VCaP (cell line): ENCODE results near the gene GRHPR.

Source experiments
- H3K27ac ChIP-seq: fragments of 450-650 bp; 2 replicates; pipeline ENCODE4 v1.5.1; 2017
- TF ChIP-seq, protein P1 (sequence below): fragments of 450-650 bp; conservative IDR thresholded peaks from 2 replicates; pipeline ENCODE4 v1.5.1; 2017; ENCODE audit warnings: mild to moderate bottlenecking, moderate library complexity

Gene GRHPR

DNA sequence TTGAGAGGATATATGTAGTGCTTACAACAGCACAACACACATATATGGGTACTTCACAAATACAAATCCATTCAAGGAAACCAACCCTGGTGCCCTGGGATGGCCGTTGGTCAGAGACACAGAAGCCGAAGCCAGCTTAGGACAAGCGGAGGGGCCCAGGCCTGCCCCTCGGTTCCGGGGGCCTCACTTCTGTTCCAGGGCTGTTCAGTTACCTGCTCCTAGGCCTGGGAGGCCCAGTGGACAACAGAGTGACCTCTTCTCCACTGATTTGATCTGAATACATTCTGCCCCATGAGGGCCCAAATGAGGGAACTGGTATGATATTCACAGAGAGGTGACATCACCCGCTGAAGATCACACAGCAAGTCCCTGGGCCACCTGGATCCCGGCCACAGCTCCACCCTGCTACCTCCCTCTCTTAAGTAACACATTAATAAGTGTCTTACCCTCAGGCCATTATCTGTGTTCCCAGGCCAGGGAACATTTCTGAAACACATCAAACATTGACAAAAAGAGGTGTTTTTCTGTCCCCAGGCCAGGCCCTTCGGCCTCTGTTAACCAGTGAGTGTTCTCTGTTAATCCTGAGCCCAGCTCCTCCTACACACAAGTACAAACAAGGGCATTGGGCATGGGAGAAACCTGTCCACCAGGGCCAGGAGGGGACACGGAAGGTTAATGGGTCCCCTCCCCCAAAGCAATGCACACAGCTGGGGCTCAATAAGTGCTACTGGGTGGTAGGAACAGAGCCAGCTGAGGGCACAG is 4.5 kb upstream of the GRHPR start:
- TF ChIP-seq, protein P1, sequence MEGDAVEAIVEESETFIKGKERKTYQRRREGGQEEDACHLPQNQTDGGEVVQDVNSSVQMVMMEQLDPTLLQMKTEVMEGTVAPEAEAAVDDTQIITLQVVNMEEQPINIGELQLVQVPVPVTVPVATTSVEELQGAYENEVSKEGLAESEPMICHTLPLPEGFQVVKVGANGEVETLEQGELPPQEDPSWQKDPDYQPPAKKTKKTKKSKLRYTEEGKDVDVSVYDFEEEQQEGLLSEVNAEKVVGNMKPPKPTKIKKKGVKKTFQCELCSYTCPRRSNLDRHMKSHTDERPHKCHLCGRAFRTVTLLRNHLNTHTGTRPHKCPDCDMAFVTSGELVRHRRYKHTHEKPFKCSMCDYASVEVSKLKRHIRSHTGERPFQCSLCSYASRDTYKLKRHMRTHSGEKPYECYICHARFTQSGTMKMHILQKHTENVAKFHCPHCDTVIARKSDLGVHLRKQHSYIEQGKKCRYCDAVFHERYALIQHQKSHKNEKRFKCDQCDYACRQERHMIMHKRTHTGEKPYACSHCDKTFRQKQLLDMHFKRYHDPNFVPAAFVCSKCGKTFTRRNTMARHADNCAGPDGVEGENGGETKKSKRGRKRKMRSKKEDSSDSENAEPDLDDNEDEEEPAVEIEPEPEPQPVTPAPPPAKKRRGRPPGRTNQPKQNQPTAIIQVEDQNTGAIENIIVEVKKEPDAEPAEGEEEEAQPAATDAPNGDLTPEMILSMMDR = no peak
- no peak overlapping the region for H3K27ac ChIP-seq

DNA sequence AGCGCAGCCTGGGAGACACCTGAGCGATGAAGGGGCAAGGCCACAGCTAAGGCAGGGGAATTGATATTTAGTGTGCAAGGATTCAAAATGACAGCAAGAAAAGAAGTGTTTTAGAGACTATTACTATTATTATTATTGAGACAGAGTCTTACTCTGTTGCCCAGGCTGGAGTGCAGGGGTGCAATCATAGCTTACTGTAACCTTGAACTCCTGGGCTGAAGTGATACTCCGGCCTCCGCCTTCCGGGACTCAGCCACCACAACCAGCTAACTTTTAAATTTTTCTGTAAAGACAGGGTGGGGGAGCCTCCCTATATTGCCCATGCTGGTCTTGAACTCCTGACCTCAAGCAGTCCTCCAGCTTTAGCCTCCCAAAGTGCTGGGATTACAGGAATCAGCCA is 3.3 kb upstream of the GRHPR start:
- no peak overlapping the region for H3K27ac ChIP-seq
- TF ChIP-seq, protein P1 = no peak

DNA sequence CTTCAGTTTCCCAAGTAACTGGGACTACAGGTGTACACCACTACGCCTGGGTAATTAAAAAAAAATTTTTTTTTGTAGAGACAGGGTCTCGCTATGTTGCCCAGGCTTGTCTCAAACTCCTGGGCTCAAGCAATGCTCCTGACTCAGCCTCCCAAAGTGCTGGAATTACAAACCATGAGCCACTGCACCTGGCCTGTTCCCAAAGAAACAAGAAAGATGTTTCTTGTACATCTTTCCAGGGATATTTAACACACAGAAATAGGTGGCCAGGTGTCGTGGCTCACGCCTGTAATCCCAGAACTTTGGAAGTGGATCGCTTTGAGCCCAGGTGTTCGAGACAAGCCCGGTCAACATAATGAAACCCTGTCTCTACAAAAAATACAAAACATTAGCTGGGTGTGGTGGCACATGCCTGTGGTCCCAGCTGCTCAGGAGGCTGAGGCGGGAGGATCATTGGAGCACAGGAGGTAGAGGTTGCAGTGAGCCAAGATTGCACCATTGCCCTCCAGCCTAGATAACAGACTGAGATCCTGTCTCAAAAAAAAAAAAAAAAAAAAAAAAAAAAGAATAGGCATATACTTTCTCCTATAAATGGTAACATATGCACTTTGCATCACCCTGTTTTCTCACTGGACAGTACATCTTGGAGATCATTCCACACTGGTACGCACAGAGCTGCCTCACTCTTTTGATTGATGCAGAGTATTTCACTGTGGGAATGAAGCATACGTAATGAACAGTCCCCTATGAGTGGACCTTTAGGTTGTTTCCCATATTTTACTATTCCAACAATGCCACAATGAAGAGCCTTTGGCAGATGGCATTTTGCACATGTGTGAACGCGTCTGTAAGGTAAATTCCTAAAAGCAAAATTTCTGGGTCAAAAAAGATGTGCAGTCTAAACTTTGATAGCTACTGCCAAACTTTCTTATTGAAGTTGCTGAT is 2.0 kb upstream of the GRHPR start:
- TF ChIP-seq, protein P1 = no peak
- H3K27ac ChIP-seq = no peak overlapping the region

DNA sequence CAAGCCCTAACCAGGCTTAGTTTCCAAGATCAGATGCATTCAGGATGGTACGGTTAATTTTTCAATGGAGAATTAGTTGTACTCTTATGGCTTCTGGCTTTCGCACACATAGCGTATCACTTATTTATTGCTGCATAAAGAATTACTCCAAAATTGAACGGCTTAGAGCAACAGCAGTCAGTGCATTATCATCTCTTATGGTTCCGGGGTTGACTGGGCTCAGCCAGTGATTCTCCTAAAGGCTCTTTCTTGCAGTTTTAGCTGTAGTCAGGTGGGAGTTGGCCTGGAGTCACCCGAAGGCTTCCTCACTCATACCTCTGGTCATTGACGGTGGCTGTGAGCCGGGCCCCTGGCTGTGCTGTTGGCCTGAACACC is 595 bp upstream of the GRHPR start:
- TF ChIP-seq, protein P1 = no peak
- peak overlapping the region; percentile 96 for H3K27ac ChIP-seq

DNA sequence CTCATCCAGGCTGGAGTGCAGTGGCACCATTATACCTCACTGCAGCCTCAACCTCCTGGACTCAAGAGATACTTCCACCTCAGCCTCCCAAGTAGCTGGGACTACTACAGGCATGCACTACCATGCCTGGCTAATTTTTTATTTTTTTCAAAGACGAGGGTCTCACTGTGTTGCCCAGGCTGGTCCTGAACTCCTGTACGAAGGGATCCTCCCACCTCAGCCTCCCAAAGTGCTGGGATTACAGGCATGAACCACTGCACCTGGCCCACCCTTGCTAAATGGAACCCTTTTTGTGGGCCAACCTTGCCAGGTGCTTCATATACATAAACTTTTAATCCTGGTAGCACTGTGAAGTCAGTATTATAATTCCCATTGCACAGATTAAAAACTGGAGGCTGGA is 1.0 kb downstream of the GRHPR start:
- TF ChIP-seq, protein P1 = no peak
- peak overlapping the region; percentile 96 for H3K27ac ChIP-seq

DNA sequence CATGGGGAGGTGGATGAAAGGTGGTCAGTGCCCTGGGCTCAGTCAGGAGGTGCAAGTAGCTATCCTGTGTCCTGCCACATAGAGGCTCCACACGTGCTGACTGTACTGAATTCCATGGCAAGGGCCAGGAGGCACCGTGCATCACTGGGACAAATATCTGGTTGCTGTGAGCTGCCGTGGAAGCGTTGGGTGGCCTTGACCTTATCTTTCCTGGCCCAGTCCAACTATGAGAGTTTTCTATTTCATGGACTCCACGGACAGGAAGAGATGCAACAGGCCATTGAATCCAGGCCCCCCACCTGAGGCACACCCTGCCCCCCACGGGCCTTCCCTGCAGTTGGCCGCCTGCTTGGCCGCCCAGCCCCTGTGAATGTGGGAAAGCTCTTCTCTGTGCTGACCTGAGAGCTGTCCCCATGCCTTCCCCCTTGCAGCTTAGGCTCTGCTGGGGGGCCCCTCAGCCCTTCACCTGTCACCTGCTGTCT is 1.7 kb downstream of the GRHPR start:
- TF ChIP-seq, protein P1 = no peak
- peak overlapping the region; percentile 96; the same call in 1 of the 2 replicates for H3K27ac ChIP-seq

DNA sequence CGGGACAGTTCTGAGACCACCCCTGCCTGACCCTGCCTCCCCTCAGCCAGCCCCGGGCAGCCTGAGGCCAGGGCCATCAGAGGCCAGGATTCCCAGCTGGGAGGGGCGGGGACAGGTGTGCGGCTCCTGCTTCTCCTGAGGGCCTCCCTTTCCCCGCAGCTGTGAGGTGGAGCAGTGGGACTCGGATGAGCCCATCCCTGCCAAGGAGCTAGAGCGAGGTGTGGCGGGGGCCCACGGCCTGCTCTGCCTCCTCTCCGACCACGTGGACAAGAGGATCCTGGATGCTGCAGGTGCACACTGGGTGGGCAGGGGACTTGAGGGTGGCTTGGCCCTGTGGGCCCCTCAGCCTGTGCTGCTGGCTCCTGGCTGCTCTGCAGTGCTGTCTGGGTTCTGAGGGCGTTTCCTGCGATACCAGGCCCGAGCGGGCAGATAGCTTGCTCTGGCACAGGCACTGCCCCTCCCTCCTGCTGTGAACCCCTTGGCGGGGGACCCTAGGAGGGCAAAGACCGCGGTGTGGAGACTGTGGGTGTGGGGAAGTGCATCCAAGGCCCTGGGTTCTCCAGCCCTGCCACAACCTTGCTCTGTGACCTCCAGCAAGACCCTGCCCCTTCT is 2.3 kb downstream of the GRHPR start:
- H3K27ac ChIP-seq = peak overlapping the region; percentile 96; the same call in 1 of the 2 replicates
- TF ChIP-seq, protein P1 = no peak
